Skeletal muscle cell (primary cell): ENCODE data around the gene ZNF621.
"Not testable (repeated sequence)": the region's sequence is repeated elsewhere in the genome, so short reads cannot be mapped to it uniquely, and the experiment has no call there.

ENCODE experiments used
- DNase-seq: peaks from one replicate; pipeline ENCODE4 v3.0.0-alpha.2; 2010; ENCODE audit warnings: low read depth
- H3K4me3 ChIP-seq: 2 replicates; pipeline ENCODE4 v1.5.1; 2011; ENCODE audit warnings: low read depth, mild to moderate bottlenecking, control low read depth, low read length, moderate library complexity

Gene ZNF621

DNA sequence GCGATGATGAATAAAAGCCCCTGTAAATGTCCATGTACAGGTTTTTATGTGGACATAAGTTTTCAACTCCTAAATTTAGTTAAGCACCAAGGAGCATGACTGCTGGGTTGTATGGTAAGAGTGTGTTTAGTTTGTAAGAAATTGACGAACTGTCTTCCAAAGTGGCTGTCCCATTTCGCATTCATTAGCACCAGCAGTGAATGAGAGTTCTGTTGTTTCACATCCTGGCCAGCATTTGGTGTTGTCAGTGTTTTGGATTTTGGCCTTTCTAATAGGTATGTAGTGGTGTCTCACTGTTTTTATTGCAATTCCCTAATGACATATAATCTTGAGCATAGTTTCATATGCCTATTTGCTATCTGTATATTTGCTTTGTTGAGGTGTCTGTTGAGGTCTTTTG is 3.7 kb downstream of the ZNF621 start:
- H3K4me3 ChIP-seq = no peak overlapping the region
- no peak for DNase-seq

DNA sequence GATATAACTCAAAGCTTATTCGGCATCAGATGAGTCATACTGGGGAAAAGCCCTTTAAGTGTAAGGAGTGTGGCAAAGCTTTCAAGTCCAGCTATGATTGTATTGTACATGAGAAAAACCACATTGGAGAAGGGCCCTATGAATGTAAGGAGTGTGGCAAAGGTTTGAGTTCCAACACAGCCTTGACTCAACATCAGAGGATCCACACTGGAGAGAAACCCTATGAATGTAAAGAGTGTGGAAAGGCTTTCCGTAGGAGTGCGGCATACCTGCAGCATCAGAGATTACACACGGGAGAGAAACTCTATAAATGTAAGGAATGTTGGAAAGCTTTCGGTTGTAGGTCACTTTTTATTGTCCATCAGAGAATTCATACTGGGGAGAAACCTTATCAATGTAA is 7.5 kb downstream of the ZNF621 start:
- no peak for DNase-seq
- H3K4me3 ChIP-seq = no peak overlapping the region

DNA sequence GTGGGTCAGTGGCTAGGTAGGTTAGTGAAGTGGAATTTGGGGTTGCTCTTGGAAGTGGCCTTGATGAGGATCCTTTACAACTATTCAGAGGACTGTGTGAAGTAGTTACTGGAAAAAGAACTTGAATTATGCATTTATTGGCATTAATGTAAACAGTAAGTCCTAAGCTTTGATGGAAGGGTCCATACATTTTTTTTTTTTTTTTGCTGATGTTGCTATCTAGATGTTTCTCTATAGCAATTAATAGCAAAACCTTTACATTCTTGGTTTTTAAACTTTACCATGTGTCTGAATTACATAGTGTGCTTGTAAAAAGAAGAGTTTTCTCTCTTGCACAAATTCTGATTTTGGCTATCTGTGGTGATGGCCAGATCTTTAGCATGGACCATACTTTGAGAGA is 9.5 kb downstream of the ZNF621 start:
- H3K4me3 ChIP-seq = no peak overlapping the region
- DNase-seq = no peak

DNA sequence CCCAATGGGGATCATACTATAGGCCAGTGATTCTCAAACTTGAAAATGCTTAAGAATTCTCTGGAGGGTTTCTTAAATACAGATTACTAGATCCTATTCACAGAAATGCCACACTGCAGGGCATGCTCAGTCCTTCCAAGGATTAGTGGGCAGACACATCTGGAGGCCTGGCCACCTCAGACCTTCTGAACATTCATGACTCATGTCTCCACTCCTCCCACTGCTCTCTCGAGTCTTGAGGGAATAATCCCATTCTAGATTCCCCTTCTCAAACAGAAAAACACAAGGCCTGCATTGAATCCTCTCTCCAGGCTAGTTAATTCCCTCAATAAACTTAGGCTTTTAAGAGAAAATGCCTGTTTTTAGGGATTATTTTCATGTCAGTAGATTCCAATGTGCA is 22.1 kb downstream of the ZNF621 start:
- DNase-seq = peak; percentile 77
- no peak overlapping the region for H3K4me3 ChIP-seq

DNA sequence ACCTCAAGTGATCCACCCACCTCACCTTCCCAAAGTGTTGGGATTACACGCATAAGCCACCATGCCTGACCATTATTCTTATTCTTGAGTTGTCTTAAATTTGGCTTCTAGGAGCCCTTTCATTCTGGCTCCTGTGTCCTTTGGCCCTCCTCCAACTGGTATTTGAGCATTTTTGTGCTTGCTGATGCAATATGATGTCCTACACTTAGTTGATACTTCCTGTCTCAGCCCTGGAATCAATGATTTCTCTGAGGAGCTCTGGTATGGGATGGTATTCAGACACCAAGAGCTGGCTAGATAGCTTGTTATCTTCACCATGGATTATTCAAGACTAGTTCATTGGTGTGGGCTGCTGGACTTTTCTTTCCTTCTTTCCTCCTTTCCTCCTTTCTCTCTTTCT is 25.4 kb downstream of the ZNF621 start:
- no peak overlapping the region for H3K4me3 ChIP-seq
- DNase-seq = peak; percentile 22

DNA sequence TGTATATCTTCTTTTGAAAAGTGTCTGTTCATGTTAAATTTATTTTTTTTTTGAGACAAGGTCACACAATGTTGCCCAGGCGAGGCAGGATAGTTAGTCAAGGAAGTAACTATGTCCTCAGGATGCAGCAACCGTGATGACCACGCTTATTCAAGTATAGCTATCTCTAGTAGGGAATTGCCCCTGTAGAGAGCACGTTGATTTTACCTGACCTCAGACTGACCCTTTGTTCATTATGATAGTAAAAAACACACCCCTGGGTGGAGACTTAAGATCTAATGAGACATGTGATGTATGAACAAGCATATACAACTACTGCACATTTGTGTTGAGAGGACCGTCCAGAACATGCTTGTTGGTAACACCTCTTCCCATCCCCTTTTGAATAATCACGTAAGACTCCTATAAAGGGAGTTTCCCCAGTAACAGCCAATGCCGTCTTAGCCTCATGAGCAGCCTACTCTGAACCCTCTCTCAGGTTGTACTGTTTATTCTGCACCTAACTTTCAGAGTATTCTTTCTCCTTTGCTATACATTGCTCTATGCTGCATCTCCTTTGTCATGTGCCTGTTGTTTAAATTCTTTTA is 32.9 kb downstream of the ZNF621 start:
- DNase-seq = no peak

DNA sequence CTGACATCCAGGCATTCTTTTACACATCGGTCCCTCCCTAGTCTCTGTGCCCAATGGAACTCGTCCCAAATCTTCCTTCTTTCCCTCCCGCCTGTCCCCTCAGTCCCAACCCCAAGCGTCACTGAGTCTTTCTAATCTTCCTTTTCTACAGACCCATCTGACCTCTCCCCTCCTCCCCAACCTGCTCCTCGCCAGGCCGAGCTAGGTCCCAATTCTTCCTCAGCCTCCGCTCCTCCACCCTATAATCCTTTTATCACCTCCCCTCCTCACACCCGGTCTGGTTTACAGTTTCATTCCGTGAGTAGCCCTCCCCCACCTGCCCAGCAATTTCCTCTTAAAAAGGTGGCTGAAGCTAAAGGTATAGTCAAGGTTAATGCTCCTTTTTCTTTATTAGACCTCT is 37.7 kb downstream of the ZNF621 start:
- DNase-seq, H3K4me3 ChIP-seq: not testable (repeated sequence)

More for the DNA sequence above, 32.9 kb downstream of the ZNF621 start:
- no peak overlapping the region for H3K4me3 ChIP-seq

DNA sequence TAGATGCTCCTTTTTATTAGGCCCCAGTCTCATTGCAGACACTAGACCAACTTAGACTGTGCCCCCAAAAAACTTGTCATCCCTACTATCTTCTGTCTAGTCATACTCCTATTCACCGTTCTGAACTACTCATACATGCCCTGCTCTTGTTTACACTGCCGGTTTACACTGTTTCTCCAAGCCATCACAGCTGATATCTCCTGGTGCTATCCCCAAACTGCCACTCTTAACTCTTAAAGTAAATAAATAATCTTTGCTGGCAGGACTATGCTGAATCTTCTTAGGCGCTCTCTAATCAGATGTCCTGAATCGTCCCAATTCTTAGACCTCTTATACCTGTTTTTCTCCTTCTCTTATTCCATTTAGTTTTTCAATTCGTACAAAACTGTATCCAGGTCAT is 40.9 kb downstream of the ZNF621 start:
- DNase-seq, H3K4me3 ChIP-seq: not testable (repeated sequence)

DNA sequence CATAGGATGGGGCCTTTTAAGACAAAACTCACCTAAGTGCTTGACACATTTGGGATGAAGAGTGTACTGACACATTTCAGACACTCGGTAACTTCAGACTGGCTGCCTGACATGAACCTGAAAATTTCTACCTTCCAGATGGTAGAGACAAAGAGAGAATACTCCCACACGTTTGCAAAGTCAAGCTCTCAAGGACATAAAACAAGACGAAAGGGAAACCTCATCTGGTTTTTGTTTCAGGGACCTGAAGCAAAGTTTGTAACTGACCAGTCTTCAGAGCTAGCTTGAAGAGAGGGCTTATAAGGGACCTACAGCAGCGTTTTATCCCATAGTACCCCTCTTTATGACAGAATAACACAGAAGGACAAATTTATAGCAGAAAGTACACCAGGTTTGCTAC is 41.9 kb downstream of the ZNF621 start:
- no peak overlapping the region for H3K4me3 ChIP-seq
- DNase-seq = no peak

DNA sequence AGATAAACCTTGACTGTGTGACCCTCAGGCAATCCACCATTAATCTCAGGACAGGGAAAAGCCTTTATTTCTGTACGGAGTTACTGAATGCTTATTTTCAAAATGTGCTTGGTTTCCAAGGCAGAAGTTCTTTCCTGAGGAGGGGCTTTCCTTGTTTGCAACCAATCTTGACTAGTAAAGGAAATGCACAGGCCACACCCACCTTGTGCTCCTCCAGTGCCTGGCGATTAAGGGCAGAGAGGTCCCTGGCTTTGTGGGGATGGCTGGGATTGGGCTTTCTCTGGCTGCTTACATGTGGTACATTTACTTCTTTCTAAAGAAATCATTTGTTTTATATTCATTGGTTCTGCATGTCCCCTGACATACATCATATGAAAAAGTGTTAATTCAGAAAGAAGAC is 47.8 kb downstream of the ZNF621 start:
- no peak overlapping the region for H3K4me3 ChIP-seq

DNA sequence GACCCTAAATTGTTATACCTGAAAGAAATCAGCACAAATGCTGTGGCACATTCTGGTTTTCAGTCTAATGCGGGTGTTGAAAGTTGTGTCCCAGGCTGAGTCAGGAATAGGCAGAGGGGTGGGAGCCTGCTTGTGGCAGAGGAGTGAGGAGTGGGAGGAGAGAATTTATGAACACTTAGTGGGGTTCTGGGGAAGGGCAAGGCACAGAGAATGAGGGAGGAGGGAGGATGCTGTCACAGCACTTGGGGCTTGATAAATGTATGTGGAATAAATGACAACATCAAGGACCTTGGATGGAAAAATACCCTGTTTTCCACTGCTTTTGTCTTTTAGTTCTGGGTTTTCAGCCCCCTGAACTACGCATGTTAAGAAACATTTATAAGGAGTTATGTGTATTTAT is 49.3 kb downstream of the ZNF621 start:
- DNase-seq = no peak
- H3K4me3 ChIP-seq = no peak overlapping the region

More for the DNA sequence above, 47.8 kb downstream of the ZNF621 start:
- no peak for DNase-seq

DNA sequence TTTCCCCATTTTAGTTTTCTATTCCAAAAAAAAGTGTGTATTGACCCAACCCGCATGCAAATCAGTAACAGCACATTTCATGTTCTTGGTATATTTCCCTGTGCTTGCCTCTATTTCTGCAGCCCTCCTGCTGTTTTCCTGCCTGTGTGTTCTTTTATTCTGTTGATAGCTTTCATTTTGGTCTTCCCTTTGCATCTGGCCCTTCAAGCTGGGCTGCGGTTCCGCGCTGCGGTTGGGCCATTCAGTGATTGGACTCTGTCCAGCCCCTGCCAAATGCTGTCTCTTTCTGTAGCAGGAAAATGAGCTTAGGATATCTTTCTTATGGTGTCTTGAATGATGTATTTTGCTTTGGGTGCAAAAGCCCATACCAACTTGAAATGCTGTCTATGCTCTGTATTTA is 49.9 kb downstream of the ZNF621 start:
- no peak overlapping the region for H3K4me3 ChIP-seq
- DNase-seq = no peak

DNA sequence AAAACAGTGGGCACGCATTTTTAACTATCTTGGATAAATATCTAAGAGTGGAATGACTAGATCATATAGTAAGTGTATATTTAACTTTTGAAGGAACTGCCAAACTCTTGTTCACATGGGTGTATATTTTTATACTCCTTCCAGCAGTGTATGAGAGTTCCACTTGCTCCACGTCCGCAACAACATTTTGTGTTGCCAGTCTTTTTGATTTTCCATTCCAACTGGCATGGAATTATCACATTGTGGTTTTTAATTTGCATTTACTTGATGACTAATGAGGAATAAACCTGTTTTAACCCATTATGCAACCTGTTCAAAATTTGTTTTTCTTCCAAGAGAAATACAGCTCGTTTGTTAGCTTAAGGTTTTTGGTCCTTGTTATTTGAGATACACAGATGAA is 51.6 kb downstream of the ZNF621 start:
- DNase-seq = no peak
- no peak overlapping the region for H3K4me3 ChIP-seq

DNA sequence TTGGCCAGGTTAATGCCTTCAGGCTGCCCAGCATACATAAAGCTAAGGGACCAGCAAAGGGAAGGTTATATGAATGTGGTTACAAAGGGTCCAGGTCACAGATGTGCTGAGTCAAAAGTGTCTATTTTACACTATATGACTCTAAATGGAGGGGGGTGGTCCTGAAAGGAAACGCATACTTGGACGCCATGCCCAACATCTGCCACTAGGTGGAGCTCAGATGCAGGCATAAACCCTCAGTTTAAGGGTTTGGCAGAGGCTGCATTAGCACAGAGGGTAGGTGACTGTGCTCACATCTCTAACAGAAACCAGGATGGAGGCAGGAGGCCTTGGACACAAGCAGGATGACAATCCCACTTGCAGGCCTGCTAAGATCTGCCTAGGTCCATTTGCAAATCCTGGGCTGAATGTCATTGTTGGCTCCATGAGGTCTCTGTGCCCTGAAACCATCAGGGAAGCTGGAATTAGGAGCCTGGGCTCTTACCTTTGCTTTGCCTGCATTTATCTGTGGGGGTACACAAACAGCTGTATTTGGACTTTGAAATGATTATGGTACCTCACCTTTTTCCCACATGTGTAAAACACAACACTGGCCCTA is 55.8 kb downstream of the ZNF621 start:
- DNase-seq = peak; percentile 34
- no peak overlapping the region for H3K4me3 ChIP-seq

DNA sequence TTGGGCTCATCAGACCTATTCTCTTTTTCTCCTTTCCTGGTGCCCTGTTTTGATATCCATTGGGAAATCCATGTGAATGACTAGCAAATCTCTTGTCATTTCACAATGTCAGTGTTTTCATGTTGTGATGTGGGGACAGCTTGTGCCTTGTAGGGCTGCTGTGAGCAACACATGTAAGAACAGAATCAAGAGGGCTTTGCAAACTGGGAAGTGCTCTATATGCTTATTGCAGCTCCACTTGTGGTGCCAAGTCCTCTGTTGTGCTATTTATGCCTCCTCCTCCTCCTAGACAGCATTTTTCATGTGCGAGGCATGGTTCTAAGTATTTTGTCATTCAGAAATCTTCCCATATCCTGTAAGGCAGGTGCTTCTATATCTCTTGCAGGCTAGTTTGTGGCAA is 56.4 kb downstream of the ZNF621 start:
- H3K4me3 ChIP-seq = no peak overlapping the region

DNA sequence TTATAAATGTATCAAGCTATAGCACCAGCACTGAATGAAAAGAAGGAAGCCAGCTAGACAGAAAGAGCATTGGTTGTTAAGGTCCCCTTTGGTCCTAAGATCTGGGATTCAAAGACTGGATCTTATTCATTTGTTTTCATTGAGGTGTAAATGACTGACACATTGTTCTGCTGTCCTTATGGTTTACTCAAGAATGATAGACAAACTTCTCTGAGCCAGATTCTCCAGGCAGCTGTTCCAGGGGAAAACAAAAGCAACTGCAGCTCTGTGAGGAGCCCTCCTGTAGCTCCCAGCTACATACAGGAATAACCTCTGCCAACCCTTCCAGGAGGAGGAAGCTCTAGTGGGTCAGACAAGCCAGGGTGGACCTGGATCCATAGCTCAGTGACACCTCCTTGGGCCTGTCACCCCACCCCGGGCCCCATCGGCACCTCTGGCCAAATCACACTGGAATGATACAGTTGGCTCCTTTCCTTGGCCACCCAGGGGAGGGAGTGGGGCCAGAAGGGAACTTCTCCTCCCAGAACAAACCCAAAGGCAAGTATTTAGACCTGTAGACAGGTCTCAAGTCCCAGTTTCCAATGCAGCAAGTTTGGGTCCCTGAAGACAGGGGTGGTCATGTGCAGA is 57.8 kb downstream of the ZNF621 start:
- no peak for DNase-seq
- no peak overlapping the region for H3K4me3 ChIP-seq

More for the DNA sequence above, 56.4 kb downstream of the ZNF621 start:
- DNase-seq = no peak

DNA sequence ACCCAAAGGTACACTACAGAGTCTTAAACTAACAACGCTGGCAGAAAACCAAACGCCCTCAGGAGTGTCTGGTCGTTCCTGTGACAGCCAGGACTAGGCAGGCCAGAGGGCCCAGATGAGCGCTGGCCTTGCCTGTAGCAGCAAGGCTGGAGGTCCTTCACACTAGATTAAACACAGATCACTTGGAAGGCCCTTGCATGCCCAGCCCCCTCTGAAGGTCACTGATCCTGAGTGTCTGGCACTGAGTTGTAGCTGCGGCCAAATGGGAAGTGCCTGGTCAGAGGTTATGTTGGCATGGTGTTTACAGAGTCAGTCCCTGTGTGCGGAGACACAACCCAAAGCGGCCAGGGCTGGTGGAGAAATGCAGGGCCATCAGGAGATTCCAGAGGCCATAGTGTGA is 58.9 kb downstream of the ZNF621 start:
- H3K4me3 ChIP-seq = no peak overlapping the region
- no peak for DNase-seq

DNA sequence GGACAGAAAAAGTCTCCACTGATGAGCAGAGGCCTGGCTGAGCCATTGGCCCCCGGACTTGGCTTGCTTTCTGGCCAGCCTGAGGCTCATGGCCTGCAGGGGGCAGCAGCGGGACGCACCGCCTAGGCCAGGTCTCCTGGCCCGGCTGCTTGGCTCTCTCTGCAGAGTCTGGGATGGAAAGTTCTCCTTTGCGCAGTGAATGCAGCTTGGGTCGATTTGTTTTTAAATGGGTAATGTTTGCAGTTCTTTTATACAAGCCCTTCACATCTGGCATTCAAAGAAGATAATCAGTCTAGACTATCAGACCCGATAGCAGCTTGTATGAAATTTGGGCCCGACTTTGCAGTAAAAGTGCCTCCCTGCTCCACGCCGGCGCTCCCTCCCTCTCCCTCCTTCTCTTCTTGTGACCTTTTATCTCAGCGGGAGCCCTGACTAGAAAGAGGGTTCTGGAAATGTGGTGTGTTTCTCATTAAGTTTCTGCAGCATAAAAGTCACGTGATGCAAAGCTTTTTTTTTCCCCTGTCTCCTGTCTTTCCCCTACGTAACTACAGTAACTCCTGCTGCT is 59.9 kb downstream of the ZNF621 start:
- DNase-seq = no peak
- no peak overlapping the region for H3K4me3 ChIP-seq

DNA sequence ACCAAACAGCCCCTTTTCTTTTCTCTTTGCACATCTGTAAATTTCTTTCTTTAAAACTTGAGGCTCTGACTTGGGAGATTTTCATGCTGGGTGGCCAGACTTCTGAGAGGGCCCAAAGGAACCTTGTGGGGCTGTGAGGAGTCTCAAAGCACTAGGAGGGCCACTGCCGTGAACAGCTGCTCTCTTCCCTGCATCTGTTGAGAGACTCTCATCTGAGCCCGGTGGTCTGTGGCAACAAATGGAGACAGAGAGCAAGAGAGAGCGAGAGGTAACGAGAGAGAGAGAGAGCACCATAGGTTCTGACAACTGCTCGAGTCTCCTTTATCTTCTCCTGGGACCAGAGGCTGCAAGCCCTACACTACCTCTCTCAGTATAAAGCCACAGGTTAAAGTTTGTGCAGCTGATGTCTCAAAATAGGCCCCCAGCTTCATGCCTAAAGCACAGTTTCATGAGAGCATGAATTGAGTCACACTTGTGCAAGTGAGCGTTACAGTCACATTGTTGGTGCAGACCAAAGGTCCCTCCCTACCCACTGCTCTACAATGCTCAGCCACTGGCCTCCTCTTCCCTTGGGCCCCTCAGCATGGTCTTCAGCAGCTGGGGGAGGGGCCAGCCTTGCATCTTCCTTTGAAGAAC is 60.7 kb downstream of the ZNF621 start:
- no peak for DNase-seq
- H3K4me3 ChIP-seq = no peak overlapping the region

DNA sequence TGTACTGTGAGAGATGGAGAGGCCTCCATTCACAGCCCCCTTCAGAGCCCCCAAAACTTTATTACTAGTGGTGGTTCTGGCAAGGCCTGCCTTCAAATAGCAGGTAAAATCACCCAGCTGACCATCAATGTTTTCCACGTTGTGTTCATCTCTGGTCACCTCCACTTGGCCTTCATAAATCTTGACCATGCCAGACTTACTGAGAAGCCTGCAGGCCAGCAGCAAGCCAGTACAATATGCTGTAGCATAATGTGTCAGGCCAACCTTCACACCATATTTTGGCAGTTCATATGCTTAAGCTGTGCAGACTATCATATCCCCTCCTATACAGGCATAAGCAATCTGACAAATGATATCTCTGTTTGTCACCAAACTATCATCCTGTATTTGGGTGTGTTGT is 62.1 kb downstream of the ZNF621 start:
- no peak for DNase-seq
- H3K4me3 ChIP-seq = no peak overlapping the region
